GM23338 (cell line): ENCODE data around the gene MAST2.

Source experiments
- CREB1 ChIP-seq: fragments of 250-450 bp; sonication (Bioruptor Pico); IDR thresholded peaks from 2 replicates; pipeline ENCODE4 v1.5.0; 2020; ENCODE audit warnings: low read depth, mild to moderate bottlenecking, moderate library complexity
- CTCF ChIP-seq, 2 experiments: fragments of 200-600 bp in 1 of 2; sonication (generic) in 1 of 2; conservative IDR thresholded peaks; 2 replicates each; pipeline versions ENCODE4 v1.5.1 to v1.6.1; 2016 to 2017; ENCODE audit warnings: antibody characterized with exemption in 2 of 2, low read depth in 2 of 2, mild to moderate bottlenecking in 2 of 2, moderate library complexity in 1 of 2
- EZH2 ChIP-seq: fragments of 200-600 bp; sonication (generic); IDR thresholded peaks from one replicate; pipeline ENCODE4 v1.8.0; 2017; ENCODE audit warnings: antibody characterized with exemption, mild to moderate bottlenecking, low read depth; ENCODE audit not compliant: unreplicated experiment
- POLR2AphosphoS5 ChIP-seq: IDR thresholded peaks from 2 replicates; pipeline ENCODE4 v1.6.1; 2016; ENCODE audit warnings: antibody characterized with exemption, low read depth

GRCh38 chr1:46053734-46054133, 250.3 kb downstream of the MAST2 start:
- TF ChIP-seq CTCF (conservative IDR thresholded peaks at IDR 0.05; ENCODE audit: low read depth in 2 of 2) (no peak), EZH2 (no peak), CREB1 (CRISPR knock-in tag) (no peak), POLR2AphosphoS5 (no peak)
